GM12872 (cell line): ENCODE data around the gene SLC35A4.

Experiments used
- CTCF ChIP-seq: IDR thresholded peaks from 3 replicates; pipeline ENCODE4 v1.5.1; 2011; ENCODE audit warnings: low read depth, mild to moderate bottlenecking, low read length, moderate library complexity; ENCODE audit not compliant: insufficient read depth

The SLC35A4 gene

DNA sequence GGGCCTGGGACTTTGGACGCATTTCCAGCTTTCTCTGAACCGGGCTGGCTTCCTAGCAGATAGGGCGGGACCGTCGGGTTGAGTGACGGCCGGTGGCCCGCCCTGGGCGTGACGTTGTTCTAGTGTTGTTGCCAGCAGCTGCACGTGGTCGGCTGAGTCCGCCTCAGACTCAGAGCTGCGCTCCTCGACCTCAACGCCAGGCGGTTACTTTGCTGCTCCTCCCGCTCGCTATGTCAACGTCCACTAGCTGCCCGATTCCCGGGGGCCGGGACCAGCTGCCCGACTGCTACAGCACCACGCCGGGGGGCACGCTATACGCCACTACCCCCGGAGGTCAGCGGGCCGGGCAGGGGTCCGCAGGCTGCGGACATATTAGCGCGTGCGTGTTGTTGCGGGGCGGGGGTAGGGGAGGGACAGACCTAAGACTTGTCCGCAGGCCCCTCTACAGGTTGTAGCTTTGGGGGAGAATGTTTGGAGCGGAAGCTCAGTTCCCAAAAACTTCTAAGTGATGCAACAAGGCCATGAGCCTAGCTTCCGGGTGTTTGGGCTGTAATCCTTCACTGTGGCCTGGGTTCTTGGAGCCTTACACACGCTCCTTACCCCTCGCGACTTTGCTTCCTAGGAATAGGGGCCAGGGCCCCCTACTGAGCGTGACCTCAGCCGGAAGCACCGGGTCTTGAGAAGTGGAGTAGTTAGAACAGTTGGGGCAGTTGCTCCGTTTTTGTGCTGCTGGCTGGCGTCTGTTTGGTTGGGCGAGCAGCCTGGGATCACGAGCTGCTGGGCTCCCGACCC lies 16.9 kb upstream of the SLC35A4 start, which contains the start of gene EIF4EBP3:
EIF4EBP3 (plus strand) TSS at position 155 of the 792 bp plus-strand sequence; CDS start at position 231, 76 bp downstream.
- TF ChIP-seq CTCF = peak; percentile 69

DNA sequence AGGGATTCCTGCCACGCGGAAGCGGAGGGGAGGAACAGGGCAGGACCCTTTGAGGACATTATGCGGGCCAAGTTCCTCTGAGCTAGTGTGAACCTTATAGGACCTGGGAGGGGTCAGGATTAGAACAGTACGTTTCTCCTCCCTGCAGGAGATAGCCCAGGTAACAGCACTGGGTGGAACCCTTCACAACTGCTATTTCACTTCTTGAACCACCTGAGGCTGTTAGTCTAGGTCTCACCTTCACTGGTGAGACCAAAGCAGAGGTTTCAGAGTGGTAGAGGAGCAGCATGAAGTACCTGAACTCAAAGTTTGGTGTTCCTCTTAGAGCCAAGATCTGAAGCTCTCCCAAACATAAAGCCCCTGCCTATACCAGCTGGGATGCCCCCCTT lies 16.3 kb upstream of the SLC35A4 start:
- no peak for TF ChIP-seq CTCF

- no peak for TF ChIP-seq CTCF
Observed at GRCh38 chr5:140548791-140549190, 15.8 kb upstream of the SLC35A4 start.

DNA sequence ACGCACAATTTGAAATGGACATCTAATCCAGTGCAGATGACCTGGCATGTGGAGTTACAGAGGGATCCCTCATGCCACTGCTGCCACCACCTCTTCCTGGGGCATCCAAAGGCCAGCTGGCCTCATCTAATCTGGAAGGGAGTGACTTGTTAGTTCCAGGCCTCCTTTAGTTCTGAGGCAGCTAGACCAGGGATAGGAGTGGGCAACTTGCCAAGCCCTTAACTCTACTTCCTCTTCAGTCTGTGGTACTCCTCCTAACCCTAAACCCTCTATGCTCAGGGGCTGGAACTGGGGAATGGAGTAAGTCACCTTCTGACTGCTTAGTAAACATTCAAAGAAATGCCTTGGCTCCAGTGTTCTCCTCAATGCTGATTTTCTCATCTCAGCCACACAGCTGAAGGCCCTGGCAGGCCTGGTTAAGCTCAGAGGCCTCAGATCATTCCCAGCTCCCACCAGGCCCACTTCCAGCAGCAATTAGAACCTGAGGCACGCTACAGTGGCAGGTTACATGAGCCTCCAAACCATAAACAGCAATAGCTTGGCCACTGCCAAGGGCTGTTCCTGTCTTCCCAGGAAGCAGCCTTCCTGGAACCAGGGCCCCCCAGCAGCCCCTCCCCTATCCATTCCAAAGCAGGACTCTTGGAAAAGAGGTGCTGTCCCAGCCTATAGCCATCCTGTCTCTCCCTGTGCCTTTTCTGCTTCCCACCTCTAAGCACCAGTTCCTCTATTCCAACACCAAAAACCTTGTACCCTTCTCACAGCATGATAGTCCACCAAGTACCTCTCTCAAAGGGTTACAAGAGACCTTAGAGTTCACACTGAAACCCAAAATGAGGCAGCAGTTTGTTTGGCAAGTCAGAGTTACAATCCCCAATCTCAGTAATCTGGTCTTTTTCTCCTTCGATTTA lies 15.1 kb upstream of the SLC35A4 start:
- no peak for TF ChIP-seq CTCF

DNA sequence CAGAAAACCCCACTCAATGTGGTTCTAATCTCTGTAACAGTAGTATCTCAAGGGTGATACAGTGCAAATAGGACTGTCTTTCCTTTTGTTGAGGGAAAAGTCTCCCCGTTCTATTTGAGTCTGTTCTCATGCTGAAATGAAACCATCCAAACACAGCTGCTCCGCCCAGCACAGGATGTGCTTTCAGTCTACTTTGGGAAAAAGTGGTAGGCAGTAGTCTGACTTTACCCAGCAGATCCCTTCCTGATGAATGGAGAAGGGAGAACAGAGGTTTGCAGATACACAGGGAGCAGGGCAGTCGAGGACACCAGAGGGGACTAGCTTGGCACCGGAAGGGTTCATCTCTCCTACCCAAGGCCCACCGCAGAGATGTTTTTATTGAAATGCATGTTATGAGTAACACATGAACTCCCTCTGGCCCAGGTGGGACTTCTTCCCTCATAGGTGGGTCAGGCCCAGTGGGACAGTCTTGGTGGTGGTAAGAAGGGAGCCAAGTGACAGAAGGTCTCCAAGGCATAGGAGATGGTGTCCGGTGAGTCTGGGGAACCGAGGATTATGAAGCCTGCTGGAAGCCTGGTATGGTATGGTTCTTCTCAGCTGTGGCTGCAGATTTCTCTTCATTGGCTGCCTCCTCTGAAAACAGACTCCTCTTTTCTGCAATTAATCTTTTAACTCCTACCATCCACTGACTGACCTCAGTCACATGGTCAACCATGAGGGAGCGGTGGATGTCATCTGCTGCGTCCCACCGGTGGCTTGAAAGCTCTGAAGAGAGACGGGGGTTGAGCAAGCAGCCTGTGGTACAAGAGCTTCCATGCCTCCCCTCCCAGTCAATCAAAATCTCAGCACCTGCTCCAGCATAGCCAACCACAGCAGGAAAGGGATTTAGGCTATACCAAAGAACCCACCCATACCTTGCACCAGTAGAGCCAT lies 14.2 kb upstream of the SLC35A4 start:
- no peak for TF ChIP-seq CTCF

DNA sequence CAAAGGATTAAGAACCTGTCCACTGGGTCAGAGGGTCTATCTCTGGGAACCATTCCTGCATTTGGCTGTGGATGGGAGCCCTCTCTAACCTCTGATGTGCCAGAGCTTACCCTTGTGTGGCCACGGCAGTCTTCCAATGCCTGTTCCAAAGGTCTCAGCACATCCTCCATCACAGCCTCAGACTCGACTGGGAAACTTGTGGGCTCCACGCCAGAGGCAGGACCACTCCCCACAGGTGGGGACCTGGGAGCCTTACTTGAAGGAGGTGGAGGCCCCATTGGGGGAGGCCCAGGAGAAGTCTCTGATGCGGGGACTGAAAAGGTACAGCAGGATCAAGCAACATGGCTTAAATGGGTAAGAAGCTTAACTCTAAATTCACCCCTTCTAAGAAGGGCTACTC lies 12.8 kb upstream of the SLC35A4 start:
- no peak for TF ChIP-seq CTCF

DNA sequence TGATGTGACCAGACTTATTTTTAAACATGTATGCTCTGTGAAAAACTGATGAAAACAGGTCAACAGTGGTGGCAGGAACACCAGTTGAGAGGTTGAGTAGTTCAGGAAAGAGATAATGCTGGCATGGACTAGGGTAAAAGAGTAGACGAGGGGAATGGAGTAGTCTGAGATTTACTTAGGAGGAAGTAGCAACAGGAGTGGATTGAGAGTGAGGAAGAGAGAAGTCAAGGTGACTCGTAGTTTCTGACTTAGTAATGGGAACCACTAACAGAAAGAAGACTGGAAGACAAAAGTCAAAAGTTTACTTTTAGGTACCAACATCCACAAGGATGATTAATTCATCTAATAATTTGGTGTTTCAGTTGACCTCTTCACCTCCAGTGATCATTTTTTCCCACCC lies 11.0 kb upstream of the SLC35A4 start:
- no peak for TF ChIP-seq CTCF
